ENCODE measurements around the gene UVRAG.

Gene UVRAG

GRCh38 chr11:75899806-75900205 lies 84.8 kb downstream of the UVRAG start:
- CTCF ChIA-PET, result interaction anchor here (0.6 to 6.3 kb wide), 3 partner anchors 21 to 253 kb away, joined by 3 to 86 read pairs (median 3); no protein-coding TSS in a partner anchor
- H3K27ac ChIP-seq (ENCODE audit: extremely low read depth, low read depth, low read length), result no peak overlapping the region

More at GRCh38 chr11:75899806-75900205, 84.8 kb downstream of the UVRAG start:
- Histone ChIP-seq H3K4me3 (ENCODE audit: low read depth, low read length) (no peak overlapping the region), H3K4me1 (ENCODE audit: control insufficient read depth, insufficient read depth, low read length) (no peaks in the 10 kb centered on the region), H3K36me3 (ENCODE audit: control insufficient read depth in 2 of 2, insufficient read depth in 1 of 2, low read length in 2 of 2) (no peaks in the 10 kb centered on the region), H3K9me3 (ENCODE audit: control insufficient read depth, insufficient read depth, low read depth, low read length) (no peaks in the 10 kb centered on the region)
- POLR2A ChIA-PET, result interaction anchor here (0.8 kb wide), 1 partner anchor 253 kb away, joined by 3 read pairs; no protein-coding TSS in a partner anchor
- TF ChIP-seq ZNF580 (tag by site-specific recombination; IDR thresholded peaks at IDR 0.05), result no peak
- TF ChIP-seq ZNF175 (tag by site-specific recombination; IDR thresholded peaks at IDR 0.05), result no peak
- no peak for TF ChIP-seq AEBP2 (tag by site-specific recombination; IDR thresholded peaks at IDR 0.05; ENCODE audit: borderline replicate concordance)
- TF ChIP-seq PRDM1 (tag by site-specific recombination; IDR thresholded peaks at IDR 0.05), result no peak
- no peak for TF ChIP-seq ZSCAN23 (tag by site-specific recombination; IDR thresholded peaks at IDR 0.05)
- TF ChIP-seq ZNF558 (tag by site-specific recombination; IDR thresholded peaks at IDR 0.05), result no peak
- TF ChIP-seq KLF17 (tag by site-specific recombination; IDR thresholded peaks at IDR 0.05), result no peak
- no peak for TF ChIP-seq ZNF18 (tag by site-specific recombination; IDR thresholded peaks at IDR 0.05)
- no peak for TF ChIP-seq PRDM10 (tag by site-specific recombination; IDR thresholded peaks at IDR 0.05)
- no peak for TF ChIP-seq ZNF48 (tag by site-specific recombination; IDR thresholded peaks at IDR 0.05)
- TF ChIP-seq PRDM4 (tag by site-specific recombination; IDR thresholded peaks at IDR 0.05), result no peak
- TF ChIP-seq ZNF560 (tag by site-specific recombination; IDR thresholded peaks at IDR 0.05; ENCODE audit: borderline replicate concordance), result no peak

Data from HEK293 (cell line).